NCI-H2029 (cell line): ENCODE data around the gene IGF2.

ENCODE experiments used
- DNase-seq: peaks from one replicate; lab custom pipeline; 2025; lab: John Stamatoyannopoulos, UW

IGF2 gene

DNA sequence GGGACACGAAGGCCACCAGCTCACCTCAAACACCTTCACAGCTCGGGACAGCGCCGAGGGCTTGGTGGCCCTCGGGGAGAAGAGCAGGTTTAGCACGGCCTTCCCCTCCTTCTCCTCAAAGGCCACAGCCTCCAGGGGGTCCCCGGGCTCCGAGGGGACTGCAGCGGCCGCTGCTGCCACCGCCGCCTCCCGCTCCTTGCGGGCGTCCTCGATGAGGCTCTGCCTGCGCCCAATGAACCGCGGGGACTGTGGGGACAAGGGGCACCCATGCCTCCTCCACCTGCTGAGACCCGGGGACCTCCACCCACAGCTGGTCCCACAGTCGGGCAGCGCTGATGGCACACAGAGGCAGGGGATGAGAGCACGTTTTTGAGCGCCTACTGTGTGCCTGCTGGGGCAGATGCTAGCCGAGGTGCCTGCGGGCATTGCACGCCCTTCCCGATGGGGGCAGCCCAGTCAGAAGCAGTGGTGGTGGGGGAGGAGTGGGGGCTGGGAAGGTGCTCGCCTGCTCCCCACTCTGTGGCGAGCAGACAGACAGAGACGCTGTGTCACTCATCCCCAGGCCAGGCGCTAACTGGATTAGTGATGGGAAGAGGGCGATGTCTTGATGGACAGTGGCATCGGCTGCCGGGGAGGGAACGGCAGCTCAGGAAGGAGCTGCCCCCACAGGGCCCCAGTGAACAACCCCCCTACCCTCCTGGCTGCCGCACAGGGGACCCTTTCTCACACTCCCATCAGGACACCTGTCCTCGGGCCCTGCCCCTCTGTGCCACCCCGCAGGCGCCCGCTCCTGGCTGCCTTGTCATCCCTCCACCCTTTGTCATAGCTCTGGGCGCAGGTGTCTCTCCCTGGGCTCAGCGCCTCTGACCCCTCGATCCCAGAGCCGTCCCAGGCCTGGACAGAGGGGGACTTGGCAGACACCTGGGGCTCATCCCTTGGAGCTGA, 30.7 kb upstream of the IGF2 start:
- DNase-seq, result no peak

DNA sequence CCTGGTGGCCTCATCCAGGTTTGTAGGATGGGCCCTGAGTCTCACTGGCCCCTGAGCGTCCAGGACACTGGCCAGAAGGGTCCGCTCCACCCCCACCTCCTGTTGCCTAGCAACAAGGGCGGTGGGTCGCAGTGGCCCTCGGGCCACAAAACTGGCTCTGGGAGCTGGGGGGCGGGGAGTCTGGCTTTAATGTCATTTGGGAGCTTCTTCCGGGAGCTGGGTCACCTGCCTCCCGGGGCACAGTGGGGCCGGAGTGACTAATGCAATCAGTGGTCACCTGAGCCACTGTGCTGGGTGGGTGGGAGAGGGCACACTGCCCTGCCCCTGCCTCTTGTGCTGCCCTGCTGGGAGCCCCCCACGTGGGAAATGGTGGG, 29.8 kb upstream of the IGF2 start:
- no peak for DNase-seq

DNA sequence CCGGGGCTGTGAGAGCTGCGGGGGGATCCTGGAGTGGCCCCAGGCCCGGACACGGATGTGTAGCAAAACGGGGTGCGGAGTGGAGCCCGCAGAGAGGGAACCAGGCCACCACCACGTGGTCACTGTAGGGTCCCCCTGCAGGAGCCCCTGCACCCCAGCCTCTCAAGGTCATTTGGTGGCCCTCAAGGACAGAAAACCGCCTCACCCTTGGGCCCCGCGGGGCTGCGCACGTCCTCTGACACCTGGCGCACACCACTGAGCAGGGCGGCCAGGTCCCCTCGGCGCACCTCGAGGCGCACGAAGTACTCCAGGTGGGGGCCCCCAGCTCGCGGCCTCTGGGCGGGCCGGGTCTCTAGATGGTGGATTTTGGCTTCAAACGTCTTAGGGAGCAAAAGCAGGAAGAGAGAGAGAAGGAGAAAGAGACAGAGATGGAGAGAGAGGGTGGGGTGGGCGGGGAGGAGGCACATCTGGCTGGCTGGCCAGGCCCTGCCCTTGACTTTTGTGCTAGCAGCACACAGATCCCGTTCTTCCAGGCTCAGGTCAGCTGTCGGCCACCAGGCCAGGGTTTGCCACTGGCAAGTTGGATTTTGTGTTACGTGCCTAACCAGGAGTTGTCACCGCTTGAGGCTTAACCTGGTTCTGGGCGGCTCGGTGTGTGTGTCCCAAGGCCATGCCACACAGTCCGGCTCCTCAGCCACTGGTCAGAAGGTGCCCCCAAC, 29.3 kb upstream of the IGF2 start:
- no peak for DNase-seq

DNA sequence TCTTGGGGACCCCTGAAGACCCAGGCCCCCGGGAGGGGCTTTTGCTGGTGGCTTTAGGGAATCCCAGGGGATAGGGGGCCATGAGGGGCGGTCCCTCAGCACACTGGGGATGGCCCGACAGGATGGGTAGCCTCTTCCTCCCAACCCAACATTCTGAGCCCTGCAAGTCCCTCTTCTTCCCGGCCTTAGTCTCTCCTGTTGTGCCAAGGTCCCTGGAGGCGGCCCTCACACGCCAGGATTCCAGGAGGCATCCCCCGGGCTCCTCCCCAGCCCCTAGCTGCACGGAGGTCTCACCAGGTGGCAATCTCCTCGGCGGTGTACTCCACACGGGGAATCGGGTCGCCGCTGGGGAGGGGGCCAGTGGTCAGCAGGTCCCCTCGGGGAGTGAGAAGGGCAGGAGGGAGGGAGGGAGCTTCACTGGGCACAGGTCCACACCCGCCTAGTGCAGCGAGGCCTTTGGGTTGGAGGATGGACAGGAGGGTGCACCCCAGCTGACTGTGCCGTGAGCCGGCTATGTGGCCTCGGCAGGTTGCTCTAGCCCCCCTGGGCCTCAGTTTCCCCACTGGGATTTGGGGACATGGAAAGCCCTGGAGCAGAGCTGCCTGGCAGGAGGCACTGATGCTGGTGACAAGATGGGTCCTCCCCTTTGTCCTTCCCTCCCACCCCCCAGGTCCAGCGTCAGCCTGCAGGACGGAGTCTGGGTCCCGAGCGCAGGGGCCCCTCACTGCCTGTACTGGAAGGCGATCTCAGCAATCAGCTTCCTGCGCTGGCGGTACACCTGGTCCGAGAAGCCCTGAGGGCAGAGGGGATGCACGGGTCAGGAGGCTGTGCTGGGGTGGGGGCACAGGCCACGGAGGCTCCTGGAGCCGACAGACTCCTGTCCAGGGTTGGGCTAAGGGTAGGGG, 28.2 kb upstream of the IGF2 start:
- DNase-seq, result no peak

DNA sequence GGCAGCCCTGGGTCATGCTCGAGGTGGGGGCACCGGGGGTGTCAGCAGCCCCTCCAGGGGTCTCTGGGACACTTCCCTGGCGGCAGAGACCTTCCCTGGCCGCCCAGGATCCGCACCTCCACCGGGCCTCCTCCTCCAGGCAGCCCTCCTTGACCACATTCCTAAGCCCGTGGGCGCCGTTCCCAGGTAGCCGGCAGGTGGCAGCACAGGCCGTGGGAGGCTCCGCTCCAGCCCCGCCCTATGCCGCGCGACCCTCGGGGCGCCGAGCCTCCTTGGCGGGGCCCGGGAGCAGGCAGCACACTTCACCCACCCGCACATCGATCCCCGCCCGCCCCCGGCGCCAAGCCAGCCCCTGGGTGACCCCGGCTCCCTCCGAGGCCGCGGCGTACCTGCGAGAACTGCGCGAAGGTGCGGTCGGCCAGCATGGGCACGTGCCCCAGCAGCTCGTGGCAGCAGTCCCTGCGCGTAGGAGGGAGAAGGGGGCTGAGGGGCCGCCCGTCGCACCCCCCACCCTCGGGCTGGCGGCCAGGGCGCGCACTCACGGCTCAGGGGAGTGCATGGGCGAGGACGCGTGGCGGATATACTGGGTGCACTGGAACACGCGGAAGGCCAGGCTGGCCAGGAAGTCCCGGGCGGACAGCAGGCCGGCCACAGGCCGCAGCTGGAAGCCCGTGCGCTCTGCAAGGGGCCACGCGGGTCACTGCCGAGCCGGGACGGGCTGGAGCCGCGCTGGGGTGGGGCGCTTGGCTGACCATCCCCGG, 27.1 kb upstream of the IGF2 start:
- no peak for DNase-seq

DNA sequence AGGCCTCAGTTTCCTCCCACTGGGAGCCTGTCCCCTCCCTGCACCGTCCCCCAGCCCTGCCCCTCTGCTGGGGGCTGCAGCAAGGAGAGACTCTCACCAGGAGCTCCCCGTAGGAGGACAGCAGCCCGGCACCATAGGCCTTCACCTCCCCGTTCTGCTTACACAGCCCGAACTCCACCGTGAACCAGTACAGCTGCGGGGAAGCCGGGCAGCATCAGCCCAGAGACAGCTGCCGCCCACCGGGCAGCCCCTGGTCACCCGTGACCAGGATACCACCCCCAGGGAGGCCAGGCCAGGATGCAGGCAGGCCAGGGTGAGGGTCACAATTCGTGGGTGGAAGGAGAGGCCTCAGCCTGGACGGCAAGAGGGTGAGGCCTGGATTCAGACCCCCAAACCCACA, 26.4 kb upstream of the IGF2 start:
- no peak for DNase-seq

DNA sequence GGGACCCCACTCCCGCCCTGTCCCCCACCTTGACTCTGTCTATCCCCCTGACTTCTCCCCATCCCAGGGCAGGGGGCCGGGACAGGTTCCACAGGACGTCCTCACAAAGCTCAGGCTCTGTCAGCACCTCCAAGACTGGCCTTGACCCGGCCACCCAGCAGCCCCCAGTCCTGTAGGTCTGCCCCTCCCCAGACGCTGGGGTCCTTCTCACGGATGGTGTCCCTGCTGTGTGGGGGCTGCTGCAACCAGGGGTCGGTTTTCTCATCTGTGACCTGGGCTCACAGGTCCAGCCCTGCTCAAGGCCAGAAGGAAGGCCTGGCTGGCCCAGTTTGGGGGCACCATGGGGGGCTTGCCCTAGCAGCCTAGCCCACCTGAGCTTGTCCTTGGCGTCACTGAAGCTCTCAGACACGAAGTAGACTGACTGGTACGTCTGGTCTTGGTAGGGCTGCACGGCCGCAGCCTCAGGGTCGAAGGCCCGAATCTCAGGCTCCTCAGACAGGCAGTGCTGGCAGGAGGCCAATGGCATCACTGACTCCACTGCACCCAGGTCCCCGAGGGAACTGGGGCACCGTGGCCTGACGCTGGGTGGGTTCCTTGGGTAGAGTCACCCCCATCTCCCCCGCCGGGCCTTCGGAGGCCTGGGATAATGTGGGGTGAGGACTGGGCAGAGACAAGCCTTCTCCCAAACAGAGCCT, 25.8 kb upstream of the IGF2 start:
- DNase-seq, result no peak

DNA sequence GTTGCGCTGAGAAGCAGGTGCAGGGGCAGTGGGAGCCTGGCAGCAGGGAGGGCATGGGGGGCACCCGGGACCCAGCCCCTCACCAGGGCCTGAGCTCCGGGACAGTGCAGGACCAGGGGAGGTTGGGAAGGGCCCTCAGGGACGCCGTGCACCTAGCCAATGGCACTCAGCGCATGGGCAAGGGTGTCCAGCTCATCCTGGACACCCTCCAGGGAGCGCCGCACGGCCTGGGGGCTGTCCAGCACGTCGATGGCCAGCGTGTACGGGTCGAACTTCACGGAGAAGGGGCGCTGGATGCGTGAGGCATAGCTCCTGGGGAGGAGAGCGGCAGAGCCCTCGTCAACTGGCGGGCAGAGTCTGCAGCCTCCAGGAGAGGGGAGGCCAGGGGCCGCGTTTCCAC, 24.9 kb upstream of the IGF2 start:
- no peak for DNase-seq

DNA sequence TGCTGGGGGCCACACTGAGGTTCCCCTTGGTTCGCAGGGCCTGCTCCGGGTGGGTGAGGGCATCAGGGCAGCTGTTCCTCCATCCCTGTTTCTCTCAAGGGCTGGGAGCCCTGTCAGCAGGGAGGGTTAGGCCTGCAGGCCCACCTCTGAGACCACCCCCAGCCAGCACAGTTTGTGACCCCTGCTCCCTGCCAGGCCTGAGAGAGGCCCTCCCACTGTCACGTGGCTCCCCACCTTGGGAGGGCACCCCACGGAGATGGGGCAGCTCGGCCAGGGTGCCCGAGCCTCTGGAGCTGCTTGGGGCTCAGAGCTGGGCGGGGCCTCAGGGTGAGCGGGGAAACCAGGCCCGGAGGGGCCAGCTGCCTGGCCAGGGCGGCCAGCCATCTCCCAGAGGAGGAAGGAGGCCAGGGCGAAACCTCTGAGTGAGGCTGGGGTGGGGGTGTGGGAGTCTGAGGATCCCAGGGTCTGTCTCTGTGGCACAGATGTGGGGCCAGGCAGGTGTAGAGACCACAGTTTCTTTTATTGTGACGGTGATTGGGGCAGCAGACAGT, 24.3 kb upstream of the IGF2 start:
- DNase-seq, result no peak

DNA sequence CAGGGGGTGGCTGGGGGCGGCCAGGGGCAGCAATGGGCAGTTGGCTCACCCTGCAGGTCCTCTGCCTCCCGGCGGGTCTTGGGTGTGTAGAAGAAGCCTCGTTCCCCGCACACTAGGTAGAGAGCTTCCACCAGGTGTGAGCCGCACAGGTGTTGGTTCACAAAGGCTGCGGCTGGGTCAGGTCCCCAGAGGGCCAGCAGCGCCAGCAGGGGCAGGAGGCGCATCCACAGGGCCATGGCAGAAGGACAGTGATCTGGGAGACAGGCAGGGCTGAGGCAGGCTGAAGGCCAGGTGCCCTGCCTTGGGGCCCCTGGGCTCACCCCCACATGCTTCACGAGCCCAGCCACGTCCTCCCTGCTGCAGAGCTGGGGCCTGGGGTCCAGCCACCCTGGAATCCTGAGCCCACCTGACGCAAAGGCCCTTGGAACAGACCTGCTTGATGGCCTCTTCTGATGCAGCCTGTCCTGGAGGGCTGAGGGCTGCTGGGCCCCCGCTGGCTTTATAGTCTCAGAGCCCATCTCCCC, 21.6 kb upstream of the IGF2 start, which contains the start of gene INS:
Gene INS, minus strand, starts transcription at position 474 of the 524 bp plus-strand sequence. Its CDS starts 238 bp downstream, at position 236.
- no peak for DNase-seq

DNA sequence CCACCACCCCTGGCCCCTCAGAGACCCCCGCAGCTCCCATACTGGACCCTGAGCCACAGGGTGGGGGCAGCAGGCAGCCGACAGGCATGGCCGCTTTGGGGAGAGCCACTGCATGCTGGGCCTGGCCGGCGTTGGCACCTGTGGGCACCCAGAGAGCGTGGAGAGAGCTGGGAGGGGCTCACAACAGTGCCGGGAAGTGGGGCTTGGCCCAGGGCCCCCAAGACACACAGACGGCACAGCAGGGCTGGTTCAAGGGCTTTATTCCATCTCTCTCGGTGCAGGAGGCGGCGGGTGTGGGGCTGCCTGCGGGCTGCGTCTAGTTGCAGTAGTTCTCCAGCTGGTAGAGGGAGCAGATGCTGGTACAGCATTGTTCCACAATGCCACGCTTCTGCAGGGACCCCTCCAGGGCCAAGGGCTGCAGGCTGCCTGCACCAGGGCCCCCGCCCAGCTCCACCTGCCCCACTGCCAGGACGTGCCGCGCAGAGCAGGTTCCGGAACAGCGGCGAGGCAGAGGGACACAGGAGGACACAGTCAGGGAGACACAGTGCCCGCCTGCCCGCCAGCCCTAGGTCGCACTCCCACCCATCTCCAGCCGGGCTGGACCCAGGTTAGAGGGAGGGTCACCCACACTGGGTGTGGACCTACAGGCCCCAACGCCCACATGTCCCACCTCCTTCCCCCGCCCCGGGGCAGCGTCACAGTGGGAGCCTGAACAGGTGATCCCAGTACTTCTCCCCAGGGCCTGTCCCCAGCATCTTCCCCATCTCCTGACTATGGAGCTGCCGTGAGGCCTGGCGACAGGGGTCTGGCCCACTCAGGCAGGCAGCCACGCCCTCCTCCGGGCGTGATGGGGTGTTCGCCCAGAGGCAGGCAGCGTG, 20.6 kb upstream of the IGF2 start:
- DNase-seq, result no peak

DNA sequence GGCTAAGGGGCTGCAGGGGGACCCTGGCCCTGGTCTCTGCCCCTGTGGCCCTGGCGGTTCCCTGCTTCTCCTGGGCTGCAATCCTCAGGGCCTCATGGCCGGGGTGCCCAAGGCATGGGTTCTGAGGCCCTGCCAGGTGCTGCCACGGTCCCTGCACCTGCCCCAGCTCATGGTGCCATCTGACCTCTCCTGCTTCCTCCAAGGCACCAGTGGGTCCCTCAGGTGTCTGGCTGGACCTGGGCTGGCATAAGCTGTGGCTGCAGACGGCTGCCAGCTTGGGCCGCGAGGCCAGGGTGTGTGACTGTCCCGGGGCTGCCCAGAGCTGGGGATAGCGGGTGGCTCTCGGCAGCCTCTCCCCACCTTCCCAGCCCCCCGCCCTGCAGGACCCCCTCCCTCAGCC, 19.8 kb upstream of the IGF2 start:
- DNase-seq, result no peak

DNA sequence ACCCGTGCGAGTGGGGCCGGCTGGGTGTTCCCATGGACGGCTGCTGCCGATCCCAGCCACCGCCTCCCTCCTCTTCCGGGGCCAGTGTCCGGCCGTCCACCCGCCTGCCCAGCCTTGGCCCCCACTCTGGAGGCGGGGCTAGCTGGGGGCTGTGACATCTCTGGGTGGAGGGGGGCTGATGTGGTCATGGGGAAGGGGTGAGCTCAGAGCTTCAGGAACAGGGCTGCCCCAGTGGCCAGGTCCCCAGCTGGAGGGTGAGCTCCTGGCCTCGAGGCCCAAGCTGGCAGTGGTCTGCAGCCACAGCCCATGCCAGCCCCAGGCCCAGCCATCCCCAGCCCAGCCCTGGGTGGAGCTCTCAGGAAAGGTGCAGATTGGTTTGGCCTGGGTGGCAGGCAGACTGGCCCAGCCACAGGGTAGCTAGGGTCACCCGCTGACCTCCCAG, 19.1 kb upstream of the IGF2 start:
- no peak for DNase-seq

DNA sequence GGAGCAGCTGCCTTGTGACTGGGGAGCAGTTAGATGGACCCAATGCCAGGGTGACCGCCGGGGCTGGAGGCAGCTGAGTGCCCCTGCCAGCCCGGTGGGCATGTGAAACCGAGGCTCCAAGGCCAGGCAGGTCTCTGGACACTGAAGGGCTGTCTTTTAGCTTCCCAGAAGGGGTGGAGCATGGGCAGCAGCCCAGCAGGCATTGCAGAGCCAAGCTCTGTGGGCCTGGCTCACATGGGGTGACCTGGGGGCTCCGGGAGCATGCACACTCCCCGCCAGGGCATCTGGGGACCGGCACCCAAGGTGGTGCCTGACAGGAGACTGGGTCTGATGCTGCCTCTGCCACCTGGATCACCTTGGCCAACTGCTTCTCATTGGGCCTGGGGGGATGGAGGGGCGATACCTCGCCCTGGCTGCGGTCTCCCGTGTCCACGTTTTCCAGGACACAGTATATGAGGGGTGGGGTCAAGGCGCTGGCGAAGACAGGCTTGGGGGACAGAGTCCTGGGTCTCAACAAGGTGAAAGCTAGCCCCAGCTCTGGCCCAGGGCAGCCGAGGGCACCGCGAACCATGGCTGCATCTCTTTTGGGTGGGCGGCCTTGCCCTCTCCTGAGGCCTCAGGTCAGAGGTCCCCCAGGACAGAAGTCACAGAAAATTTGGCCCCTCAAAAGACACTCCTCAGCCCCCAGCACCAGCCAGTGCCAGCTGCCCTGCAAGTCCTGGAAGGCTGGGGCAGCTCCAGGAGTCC, 18.3 kb upstream of the IGF2 start:
- DNase-seq, result no peak

DNA sequence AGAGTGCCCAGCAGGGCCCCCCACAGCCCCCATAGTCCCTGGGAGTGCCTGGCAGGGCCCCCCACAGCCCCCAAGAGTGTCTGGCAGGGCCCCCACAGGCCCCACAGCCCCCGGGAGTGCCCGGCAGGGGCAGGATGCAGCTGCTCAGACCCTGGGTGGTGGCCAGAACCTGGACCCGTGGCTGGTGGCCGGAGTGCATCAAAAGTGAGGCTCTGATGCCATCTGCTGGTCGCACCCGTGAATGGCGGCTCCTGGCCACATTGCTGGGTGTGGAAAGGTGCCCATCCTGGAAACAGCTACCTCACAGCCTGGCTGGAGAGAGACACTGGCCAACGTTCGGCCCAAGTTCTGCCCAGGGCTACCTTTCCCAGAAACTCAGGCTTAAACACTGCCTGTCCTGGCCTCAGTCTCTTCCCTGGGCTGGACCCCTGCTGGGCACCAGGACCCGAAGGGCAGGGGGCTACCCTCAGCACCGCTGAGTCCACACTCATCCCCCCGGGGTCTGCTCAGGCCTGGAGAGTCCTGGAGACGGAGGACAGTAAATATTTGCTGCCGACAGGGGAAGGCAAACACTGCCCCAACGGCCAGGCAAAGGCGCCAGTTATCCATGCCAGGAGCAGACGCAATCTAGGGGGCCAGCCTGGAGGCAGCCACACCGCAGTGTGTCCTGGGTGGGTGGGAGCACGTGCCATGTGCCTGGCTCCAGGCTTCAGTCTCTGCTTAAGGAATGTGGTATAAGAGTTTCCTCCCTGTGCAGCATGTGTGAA, 17.4 kb upstream of the IGF2 start:
- DNase-seq, result peak; percentile 33

DNA sequence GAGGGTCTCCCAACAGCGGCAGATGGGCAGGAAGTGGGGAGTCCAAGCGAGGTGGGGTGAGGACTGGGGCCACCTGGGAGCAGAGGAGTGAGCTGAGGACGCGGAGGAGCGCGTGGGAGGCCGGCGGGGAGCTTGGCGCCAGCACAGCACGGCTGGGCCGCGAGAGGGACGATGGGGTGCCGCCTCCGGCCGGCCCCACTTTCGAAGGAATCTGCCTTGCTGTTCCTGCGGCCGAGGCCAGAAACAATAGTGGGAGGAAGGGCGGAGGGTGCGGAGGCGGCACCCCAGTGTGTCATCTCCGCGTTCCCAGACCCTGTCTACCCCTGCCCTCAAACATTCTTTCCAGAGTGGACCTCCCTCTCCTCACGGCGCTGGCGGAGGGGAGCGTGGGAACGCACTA, 16.3 kb upstream of the IGF2 start:
- DNase-seq, result no peak

DNA sequence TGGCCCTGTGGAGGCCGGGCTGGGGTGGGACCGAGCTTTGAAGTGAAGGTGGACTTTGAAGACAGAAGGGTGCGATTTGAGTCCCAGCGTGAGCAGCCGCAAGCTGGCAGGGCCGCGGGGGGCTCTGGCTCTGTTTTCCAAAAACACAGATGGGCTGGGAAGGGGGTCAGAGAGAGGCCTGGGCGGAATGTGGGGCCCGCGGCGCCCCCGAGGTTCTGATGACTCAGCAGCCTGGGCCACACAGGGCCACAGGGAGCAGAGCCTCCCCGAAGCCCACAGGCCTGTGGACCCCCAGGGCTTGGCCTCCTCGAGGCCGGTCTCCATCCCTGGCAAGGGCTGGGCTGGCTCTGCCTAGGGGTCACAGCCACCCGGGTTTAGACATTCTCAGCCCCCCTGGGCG, 15.7 kb upstream of the IGF2 start:
- no peak for DNase-seq

DNA sequence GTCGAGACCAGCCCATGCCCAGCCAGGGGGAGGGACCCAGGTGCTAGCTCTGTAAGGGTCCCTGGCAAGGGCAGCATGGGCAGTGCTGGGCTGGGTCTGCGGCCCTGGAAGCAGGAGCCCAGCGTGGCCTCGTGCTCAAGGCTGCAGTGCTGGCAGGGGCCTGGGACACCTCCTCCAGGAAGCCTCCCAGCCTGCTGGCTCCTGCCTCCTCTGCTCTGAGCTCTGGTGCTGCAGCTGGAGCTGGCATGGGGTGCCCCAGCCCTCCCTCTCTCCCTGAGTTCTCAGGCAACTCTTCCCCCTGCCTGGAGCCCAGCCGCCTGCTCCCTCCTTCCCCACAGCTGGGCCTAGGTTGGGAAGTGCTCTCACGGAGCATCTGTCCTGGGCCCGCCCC, 15.0 kb upstream of the IGF2 start:
- no peak for DNase-seq
